ENCODE data around the gene CLEC10A.

The CLEC10A gene

DNA sequence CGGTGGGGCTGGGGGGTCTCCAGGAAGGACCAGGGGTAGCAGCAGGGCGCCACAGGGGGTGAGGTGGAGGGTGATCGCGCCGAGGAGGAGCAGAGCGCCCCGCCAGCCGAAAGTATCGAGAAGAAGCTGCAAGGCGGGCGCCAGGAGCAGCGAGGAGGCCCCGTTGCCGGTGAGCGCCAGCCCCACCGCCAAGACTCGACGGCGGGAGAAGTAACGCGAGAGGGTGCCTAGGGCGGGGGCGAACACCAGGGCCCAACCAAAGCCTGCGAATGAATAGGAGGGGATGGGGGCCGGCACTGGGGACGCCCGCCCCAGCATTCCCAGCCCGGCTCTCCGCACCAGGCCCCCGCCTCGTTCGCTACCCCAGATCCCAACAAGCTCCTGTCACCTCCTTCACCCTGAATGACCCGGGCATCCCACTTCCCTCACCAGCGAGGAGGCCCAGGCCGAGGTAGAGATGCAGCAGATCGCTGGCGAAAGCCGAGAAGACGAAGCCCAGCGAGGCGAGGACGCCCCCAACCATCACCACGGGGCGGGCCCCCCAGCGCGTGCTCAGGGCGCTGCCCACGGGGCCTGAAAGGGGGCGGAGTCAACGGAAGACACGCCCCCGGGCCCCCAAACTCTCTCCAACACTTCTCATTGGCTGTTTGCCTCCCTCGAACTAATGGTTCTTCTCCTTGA is 37.4 kb downstream of the CLEC10A start:
- in situ Hi-C loops (cut with MboI; ENCODE audit: low sequenced_read_pairs) = no loop called here

DNA sequence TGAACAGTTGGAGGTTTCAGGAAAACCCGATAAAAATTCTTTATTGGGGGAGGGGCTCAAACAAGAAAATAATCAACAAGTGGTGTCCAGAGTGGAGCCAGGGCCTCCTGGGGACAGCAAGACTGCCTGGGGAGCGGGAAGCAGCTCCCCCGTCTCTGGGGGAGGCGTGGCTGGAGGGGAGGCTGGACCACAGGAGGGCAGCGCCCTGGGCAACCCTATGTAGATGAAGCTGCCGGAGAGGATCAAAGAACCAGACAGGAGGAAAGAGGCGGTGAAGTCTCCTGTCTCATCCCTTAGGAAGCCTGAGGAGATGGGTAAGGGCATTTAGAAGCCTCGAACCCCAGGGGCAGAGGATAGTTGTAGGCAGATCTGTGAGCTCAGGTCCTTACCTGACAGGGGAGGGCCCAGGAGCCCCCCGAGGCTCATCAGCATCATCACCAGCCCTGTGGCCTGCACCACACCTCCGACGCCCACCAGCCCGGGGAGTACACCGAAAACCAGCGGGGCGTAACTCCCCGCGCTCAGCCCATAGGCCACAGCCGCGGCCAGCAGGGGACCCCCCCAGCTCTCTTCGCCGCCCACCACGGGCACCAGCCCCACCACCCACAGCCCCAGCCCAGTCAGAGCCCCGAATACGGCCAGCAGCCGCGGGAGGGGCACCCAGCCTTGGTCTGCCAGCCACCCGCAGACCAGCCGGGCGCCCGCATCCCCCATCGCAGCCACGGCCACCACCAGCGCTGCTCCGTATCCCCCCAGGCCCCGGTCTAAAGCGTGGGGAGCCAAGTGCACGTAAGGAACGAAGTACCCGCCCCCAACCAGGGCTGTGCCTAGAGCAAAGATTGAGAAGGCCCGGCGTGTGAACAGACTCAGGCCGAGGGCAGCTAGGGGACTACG is 38.2 kb downstream of the CLEC10A start:
- in situ Hi-C loops (cut with MboI; ENCODE audit: low sequenced_read_pairs) = no loop called here

DNA sequence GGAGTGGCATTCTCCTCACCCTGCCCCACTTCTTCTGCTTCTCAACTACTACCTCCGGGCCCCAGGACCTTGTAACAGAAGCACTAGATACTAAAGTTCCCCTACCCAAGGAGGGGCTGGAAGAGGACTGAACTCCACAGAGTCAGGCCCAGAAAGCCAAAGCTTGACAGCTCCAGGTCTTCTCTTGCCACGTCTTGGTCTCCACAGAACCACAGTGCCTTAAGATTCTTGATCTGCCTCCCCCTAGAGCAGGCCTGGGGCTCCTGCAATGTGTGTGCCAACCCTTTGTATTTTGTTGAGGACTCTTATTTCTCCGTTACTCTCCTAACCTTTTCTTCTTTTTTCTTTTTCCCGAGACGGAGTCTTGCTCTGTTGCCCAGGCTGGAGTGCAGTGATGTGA is 40.2 kb downstream of the CLEC10A start:
- in situ Hi-C loops (cut with MboI; ENCODE audit: low sequenced_read_pairs) = no loop called here

DNA sequence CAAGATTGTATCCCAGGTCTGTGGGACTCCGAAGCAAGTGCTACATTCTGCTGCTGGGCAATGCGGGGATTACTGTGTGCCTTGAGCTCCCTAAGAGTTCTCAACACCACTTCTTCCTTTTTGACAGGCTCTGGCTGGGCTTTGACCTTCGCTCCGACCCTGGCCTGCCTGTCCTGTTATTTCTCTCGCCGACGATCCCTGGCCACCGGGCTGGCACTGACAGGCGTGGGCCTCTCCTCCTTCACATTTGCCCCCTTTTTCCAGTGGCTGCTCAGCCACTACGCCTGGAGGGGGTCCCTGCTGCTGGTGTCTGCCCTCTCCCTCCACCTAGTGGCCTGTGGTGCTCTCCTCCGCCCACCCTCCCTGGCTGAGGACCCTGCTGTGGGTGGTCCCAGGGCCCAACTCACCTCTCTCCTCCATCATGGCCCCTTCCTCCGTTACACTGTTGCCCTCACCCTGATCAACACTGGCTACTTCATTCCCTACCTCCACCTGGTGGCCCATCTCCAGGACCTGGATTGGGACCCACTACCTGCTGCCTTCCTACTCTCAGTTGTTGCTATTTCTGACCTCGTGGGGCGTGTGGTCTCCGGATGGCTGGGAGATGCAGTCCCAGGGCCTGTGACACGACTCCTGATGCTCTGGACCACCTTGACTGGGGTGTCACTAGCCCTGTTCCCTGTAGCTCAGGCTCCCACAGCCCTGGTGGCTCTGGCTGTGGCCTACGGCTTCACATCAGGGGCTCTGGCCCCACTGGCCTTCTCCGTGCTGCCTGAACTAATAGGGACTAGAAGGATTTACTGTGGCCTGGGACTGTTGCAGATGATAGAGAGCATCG is 41.8 kb downstream of the CLEC10A start:
- in situ Hi-C loops (cut with MboI; ENCODE audit: low sequenced_read_pairs) = no loop called here

DNA sequence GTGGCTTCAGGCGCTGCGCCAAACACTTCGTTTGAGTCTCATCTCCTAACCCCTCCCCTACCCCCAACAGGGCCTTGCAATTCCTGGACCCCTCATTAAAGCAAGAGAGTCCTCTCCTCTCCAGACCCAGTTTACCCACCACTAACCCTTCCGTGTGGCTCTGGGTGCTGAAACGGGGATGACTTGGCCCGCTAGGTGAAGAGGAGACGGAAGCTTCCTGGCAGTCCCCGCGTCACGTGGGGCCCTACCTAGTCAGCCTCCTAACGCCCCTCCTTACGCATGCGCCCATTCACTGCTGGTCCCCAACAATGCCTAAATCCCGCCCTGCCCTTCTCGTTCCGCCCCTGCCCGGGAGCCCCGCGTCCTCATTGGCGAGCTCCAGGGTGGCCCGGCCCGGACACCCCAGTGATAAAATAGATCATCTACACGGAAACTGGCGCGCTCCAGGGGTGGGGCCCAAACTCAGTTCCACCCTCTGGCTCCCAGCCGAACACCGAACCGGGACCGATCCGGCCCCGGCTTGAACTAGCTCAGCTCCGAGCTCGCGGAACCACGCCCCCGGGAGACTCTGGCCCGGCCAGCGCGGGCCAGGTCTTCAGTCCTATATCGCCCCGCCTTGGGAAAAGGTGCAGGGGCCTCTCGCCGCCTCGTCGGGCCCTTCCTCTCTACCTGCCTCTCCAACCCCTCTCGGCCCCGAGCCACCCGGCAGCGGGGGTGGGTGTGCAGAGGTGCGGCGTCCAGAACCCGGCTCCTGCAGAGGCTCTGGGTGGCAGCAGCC is 44.3 kb downstream of the CLEC10A start, which contains the start of gene SLC16A13:
Gene SLC16A13, plus strand, starts transcription at position 425 of the 778 bp plus-strand sequence. CDS start 368 bp downstream, outside the sequence.
- in situ Hi-C loops (cut with MboI; ENCODE audit: low sequenced_read_pairs) = no loop called here

DNA sequence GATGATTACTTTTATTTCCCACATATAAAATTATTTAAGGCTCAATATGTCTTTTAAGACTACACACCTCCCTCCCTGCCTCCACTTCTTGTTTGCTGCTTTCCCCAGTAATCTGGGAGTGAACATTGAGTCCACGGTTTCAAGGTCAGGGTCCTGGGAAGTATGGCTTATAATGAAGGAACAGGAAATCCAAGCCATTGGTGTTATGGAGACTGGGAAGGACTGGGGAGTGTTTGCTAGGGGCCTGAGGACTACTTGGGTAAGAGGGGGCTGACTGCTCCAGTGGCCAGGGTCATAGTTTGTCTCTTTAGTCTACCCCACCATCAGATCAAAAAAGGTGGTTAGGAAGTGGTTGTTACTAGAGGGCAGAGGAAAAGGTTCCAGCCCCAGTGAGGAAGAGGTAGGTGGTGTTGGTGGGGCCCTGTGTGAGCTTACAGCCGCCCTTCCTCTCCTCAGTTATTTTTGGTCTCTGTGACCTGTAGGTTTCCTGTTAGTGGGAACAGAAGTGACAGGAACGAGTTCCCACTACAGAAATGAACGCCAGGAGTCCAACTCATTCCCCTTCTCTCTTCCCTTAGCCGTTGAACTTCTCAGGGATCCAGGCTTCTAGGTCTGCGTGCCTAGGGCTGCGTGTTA is 45.0 kb downstream of the CLEC10A start:
- in situ Hi-C loops (cut with MboI; ENCODE audit: low sequenced_read_pairs) = no loop called here

DNA sequence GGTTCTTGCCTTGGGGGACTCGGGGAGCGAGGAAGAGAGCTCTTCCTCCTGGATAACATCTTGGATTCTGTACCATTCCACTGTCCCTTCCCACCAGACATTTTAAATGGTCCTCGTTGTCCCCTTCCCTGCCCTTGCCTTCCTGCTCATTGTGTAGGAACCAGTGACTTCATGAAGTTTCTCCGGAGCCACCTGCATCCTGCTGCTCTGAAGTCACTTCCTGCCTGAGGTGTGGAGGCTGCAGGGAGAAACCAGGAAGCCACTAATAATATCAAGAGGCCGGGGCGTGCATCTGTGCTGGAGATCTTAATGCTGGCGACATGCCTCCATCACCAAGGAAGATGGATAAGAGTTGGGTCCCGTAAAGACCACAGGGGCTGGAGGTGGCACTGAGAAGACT is 50.4 kb downstream of the CLEC10A start:
- in situ Hi-C loops (cut with MboI; ENCODE audit: low sequenced_read_pairs) = no loop called here

DNA sequence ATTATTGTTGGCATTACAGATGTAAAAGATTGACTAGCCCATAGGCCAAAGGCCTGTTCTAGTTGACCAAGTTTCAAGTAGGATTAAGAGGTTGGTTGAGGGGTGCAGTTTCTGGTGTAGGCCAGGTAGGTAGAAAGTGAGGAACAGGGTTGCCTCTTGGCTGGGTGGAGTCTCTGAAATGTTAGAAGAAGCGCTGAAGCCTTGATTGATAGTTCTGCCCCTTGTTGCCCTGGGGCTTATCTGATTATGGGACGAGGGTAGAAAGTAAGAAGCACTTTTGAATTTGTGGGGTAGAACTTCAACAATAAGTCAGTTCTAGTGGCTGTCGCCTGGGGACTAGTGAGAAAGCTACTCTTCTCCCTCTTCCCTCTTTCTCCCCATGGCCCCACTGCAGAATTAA is 51.0 kb downstream of the CLEC10A start:
- in situ Hi-C loops (cut with MboI; ENCODE audit: low sequenced_read_pairs) = no loop called here

DNA sequence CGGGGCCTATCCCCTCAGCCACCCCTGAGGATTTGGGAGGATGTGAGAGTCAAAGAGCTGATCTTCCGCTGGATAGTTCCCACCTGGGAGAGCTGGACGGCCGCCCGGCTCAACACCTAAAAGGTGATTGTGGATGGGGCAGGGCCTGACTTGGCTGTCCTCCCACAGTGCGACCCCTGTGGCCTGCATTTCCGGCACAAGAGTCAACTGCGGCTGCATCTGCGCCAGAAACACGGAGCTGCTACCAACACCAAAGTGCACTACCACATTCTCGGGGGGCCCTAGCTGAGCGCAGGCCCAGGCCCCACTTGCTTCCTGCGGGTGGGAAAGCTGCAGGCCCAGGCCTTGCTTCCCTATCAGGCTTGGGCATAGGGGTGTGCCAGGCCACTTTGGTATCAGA is 52.7 kb downstream of the CLEC10A start:
- in situ Hi-C loops (cut with MboI; ENCODE audit: low sequenced_read_pairs) = no loop called here

DNA sequence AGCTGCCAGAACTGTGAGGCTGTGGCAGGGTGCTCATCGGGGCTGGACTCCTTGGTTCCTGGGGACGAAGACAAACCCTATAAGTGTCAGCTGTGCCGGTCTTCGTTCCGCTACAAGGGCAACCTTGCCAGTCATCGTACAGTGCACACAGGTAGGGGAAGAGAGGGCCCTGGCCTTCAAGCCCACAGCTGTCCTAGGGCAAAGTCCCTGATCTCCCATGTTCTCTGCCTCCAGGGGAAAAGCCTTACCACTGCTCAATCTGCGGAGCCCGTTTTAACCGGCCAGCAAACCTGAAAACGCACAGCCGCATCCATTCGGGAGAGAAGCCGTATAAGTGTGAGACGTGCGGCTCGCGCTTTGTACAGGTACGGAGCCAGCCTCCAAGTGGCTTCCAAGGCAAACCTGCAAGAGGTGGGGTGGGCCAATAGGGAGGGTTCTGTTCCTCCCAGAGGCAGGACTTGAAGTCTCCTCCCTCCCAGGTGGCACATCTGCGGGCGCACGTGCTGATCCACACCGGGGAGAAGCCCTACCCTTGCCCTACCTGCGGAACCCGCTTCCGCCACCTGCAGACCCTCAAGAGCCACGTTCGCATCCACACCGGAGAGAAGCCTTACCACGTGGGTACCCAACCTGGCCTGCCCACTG is 53.5 kb downstream of the CLEC10A start:
- in situ Hi-C loops (cut with MboI; ENCODE audit: low sequenced_read_pairs) = no loop called here

DNA sequence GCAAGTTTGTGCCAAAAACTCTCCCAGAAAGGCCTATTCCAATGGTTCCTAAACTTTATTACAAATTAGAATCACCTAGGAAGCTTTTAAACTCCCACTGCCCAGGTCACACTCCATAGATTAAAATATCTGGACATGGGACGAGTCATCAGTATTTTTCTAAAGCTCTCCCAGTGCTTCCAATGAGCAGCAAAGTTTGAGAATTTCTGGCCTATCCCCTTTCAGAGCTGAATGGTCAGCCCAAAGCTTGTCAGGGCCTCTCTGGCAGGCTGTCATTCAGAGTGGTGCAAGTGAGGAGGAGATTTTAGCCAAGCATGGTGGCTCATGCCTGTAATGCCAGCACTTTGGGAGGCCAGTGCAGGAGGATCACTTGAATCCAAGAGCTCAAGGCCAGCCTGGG is 54.8 kb downstream of the CLEC10A start:
- in situ Hi-C loops (cut with MboI; ENCODE audit: low sequenced_read_pairs) = no loop called here
